LNCaP clone FGC (cell line): ENCODE data around the gene EXT2.

Source experiments
- DNase-seq: peaks from one replicate; pipeline ENCODE4 v3.0.0-alpha.2; 2011; ENCODE audit warnings: low read depth
- H3K4me3 ChIP-seq: 2 replicates; pipeline ENCODE4 v1.5.1; 2011; ENCODE audit warnings: mild to moderate bottlenecking, low read depth, low read length, control low read depth
- CTCF ChIP-seq: IDR thresholded peaks from 2 replicates; pipeline ENCODE4 v1.5.1; 2012; ENCODE audit warnings: mild to moderate bottlenecking; ENCODE audit not compliant: control insufficient read depth, insufficient read depth; ENCODE audit errors: extremely low read depth

The EXT2 gene

GRCh38 chr11:44258190-44258489 lies 162.7 kb downstream of the EXT2 start:
- DNase-seq = no peak
- H3K4me3 ChIP-seq = no peak overlapping the region
- no peak for TF ChIP-seq CTCF

- no peak for DNase-seq
- H3K4me3 ChIP-seq = no peak overlapping the region
- TF ChIP-seq CTCF = no peak
Observed at GRCh38 chr11:44258839-44259420, 163.5 kb downstream of the EXT2 start.

GRCh38 chr11:44260081-44260480 lies 164.6 kb downstream of the EXT2 start:
- no peak for TF ChIP-seq CTCF
- H3K4me3 ChIP-seq = no peak overlapping the region
- no peak for DNase-seq

- DNase-seq = no peak
- TF ChIP-seq CTCF = no peak
- H3K4me3 ChIP-seq = no peak overlapping the region
Observed at GRCh38 chr11:44261800-44262591, 166.5 kb downstream of the EXT2 start.

GRCh38 chr11:44263738-44264437 lies 168.4 kb downstream of the EXT2 start:
- TF ChIP-seq CTCF = no peak
- H3K4me3 ChIP-seq = no peak overlapping the region
- DNase-seq = no peak

- no peak overlapping the region for H3K4me3 ChIP-seq
- TF ChIP-seq CTCF = no peak
- DNase-seq = no peak
Observed at GRCh38 chr11:44264438-44264749, 168.9 kb downstream of the EXT2 start.
